Measurements from ENCODE around the gene GRIK4.

- TF ChIP-seq, protein P1, sequence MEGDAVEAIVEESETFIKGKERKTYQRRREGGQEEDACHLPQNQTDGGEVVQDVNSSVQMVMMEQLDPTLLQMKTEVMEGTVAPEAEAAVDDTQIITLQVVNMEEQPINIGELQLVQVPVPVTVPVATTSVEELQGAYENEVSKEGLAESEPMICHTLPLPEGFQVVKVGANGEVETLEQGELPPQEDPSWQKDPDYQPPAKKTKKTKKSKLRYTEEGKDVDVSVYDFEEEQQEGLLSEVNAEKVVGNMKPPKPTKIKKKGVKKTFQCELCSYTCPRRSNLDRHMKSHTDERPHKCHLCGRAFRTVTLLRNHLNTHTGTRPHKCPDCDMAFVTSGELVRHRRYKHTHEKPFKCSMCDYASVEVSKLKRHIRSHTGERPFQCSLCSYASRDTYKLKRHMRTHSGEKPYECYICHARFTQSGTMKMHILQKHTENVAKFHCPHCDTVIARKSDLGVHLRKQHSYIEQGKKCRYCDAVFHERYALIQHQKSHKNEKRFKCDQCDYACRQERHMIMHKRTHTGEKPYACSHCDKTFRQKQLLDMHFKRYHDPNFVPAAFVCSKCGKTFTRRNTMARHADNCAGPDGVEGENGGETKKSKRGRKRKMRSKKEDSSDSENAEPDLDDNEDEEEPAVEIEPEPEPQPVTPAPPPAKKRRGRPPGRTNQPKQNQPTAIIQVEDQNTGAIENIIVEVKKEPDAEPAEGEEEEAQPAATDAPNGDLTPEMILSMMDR (IDR thresholded peaks at IDR 0.05), result no peak
- no peak for TF ChIP-seq EZH2 (IDR thresholded peaks at IDR 0.05; ENCODE audit: borderline replicate concordance, insufficient read depth, low read depth, low read length, poor library complexity, severe bottlenecking)
Observed at GRCh38 chr11:120819003-120819402, 307.5 kb downstream of the GRIK4 start.
